ENCODE results near the gene KRR1.

KRR1 gene

DNA sequence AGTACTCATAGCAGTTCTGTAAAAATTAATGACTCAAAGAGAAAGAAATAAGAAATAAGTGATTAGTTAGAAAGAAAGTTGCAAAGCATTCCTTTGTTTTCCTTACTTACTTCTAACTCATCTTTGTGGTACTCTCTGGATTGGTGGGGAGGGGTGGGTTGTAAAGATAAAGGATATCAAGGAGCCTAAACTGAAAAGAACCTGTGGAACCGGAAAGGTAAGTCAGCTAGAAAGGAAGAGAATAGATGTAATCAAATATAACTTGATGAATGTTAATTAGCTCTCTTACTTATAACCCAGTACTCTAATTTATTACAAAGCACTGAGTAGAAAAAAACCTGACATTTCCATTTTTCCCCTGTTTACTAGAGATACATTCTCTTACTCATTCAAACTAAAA is 37.5 kb upstream of the KRR1 start:
- Histone ChIP-seq H3K9me3 (ENCODE audit: control insufficient read depth, insufficient read depth, low read length) (no peaks in the 10 kb centered on the region), H3K4me1 (ENCODE audit: control insufficient read depth, insufficient read depth, low read length) (peaks cover 18% of the 10 kb centered on the region), H3K27me3 (ENCODE audit: control insufficient read depth, insufficient read depth, low read length) (no peaks in the 10 kb centered on the region), H3K27ac (ENCODE audit: low read depth, low read length) (no peak overlapping the region), H3K9ac (ENCODE audit: low read depth, low read length) (no peak overlapping the region), H3K4me3 (ENCODE audit: low read depth, low read length) (no peak overlapping the region), H3K36me3 (ENCODE audit: control insufficient read depth, insufficient read depth, low read length) (no peaks in the 10 kb centered on the region)

DNA sequence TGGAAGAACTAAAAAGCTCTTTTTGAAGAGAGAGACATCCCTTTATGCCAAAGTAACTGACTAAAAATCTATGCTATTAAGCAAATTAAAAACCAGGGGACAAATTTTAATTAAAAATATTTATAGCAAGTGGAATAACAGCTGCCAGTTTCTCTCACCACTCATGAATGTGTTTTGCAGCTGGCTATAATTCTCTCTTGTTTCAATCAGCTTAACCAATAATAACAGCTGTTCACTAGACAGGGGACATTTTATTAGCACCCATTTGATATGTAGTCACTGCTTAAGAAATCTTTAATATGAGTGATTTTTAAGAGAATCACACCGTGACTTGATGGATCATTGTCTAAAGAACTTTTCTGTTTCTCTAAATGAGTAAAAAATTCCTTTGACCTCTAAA is 34.2 kb upstream of the KRR1 start:
- Histone ChIP-seq H3K4me3 (ENCODE audit: low read depth, low read length) (no peak overlapping the region), H3K27me3 (ENCODE audit: control insufficient read depth, insufficient read depth, low read length) (no peaks in the 10 kb centered on the region), H3K9me3 (ENCODE audit: control insufficient read depth, insufficient read depth, low read length) (no peaks in the 10 kb centered on the region), H3K36me3 (ENCODE audit: control insufficient read depth, insufficient read depth, low read length) (no peaks in the 10 kb centered on the region), H3K27ac (ENCODE audit: low read depth, low read length) (no peak overlapping the region), H3K4me1 (ENCODE audit: control insufficient read depth, insufficient read depth, low read length) (peaks cover 12% of the 10 kb centered on the region; the same call in 1 of the 2 replicates), H3K9ac (ENCODE audit: low read depth, low read length) (no peak overlapping the region)

DNA sequence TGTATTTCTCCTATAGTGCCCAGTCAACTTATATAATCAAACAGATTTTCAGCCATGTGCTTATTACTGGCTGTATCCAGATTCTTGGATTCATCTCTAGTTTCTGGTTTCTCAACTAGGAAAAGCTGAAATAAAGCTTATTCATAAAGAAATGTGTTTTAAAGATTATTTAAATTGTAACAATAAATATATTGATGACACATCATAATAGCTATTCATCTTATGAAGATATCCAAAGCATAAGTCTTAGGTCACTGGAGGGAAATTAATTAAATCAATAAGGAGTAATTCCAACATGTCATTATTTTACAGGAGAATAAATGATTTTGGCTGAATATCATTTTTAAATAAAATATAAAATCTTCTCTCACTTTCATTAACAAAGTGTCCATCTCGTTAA is 32.1 kb upstream of the KRR1 start:
- Histone ChIP-seq H3K4me1 (ENCODE audit: control insufficient read depth, insufficient read depth, low read length) (peaks cover 6% of the 10 kb centered on the region; the same call in 1 of the 2 replicates), H3K27me3 (ENCODE audit: control insufficient read depth, insufficient read depth, low read length) (no peaks in the 10 kb centered on the region), H3K9me3 (ENCODE audit: control insufficient read depth, insufficient read depth, low read length) (no peaks in the 10 kb centered on the region), H3K27ac (ENCODE audit: low read depth, low read length) (no peak overlapping the region), H3K9ac (ENCODE audit: low read depth, low read length) (no peak overlapping the region), H3K4me3 (ENCODE audit: low read depth, low read length) (no peak overlapping the region), H3K36me3 (ENCODE audit: control insufficient read depth, insufficient read depth, low read length) (no peaks in the 10 kb centered on the region)

DNA sequence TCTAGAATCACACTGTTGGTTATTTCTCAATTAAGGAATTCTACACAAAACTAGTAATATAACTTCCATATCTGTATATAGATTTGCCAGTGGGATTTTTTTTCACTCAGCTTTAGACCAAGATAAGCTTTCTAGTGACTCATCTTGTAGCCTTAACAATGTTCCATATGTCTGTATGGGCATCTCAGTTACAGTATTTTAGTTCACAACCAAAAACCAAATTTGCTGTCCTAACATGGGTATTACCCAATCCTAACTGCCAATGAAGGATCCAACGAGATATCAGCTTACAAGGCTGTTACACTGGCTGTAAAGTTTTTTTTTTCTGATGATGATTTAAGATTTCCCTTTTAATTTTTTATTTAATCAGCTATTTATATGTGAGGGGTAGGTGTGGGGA is 31.5 kb upstream of the KRR1 start:
- H3K9me3 ChIP-seq (ENCODE audit: control insufficient read depth, insufficient read depth, low read length): no peaks in the 10 kb centered on the region
- no peaks in the 10 kb centered on the region for H3K27me3 ChIP-seq (ENCODE audit: control insufficient read depth, insufficient read depth, low read length)
- no peak overlapping the region for H3K27ac ChIP-seq (ENCODE audit: low read depth, low read length)
- peaks cover 3% of the 10 kb centered on the region; the same call in 1 of the 2 replicates for H3K4me1 ChIP-seq (ENCODE audit: control insufficient read depth, insufficient read depth, low read length)
- no peaks in the 10 kb centered on the region for H3K36me3 ChIP-seq (ENCODE audit: control insufficient read depth, insufficient read depth, low read length)
- no peak overlapping the region for H3K9ac ChIP-seq (ENCODE audit: low read depth, low read length)
- H3K4me3 ChIP-seq (ENCODE audit: low read depth, low read length): no peak overlapping the region

DNA sequence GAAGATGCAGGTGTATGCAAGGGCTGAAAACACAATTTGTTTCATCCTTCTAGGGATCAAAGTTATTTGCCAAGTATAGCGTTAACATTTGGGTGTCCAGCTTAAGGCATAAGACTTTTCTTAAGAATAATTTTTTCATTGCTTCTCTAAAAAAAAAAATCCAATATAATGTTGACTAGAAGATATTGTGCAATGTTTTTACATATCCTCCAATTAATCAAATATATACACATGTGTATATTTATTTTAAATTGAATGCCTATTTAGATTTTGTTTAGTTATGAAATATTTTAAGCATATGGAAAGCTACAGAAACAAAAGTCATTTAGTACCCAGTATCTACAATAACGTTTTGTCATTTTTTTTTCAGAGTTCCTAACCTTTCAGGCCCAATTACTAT is 28.5 kb upstream of the KRR1 start:
- Histone ChIP-seq H3K27ac (ENCODE audit: low read depth, low read length) (no peak overlapping the region), H3K4me1 (ENCODE audit: control insufficient read depth, insufficient read depth, low read length) (no peaks in the 10 kb centered on the region), H3K27me3 (ENCODE audit: control insufficient read depth, insufficient read depth, low read length) (no peaks in the 10 kb centered on the region), H3K9ac (ENCODE audit: low read depth, low read length) (no peak overlapping the region), H3K9me3 (ENCODE audit: control insufficient read depth, insufficient read depth, low read length) (no peaks in the 10 kb centered on the region), H3K4me3 (ENCODE audit: low read depth, low read length) (no peak overlapping the region), H3K36me3 (ENCODE audit: control insufficient read depth, insufficient read depth, low read length) (no peaks in the 10 kb centered on the region)

DNA sequence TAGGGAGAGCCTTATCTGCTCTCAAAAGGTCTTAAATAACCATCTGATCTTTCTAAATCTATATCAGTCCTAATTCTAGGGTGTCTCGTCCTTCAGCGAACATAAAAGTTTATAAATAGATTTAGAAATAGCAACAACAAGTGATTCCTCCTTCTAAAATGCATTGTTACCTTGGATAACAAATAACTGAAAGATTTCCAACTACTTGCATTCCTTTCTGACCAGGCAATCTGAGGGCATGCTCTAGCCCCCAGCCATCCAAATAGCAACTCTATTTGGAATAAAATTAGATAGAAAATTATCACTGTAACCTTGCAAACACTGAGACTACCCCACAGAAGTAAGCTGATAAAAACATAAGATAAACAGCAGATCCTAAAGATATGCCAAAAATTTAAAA is 21.8 kb upstream of the KRR1 start:
- Histone ChIP-seq H3K9me3 (ENCODE audit: control insufficient read depth, insufficient read depth, low read length) (no peaks in the 10 kb centered on the region), H3K4me1 (ENCODE audit: control insufficient read depth, insufficient read depth, low read length) (no peaks in the 10 kb centered on the region), H3K4me3 (ENCODE audit: low read depth, low read length) (no peak overlapping the region), H3K27ac (ENCODE audit: low read depth, low read length) (no peak overlapping the region), H3K9ac (ENCODE audit: low read depth, low read length) (no peak overlapping the region), H3K27me3 (ENCODE audit: control insufficient read depth, insufficient read depth, low read length) (no peaks in the 10 kb centered on the region), H3K36me3 (ENCODE audit: control insufficient read depth, insufficient read depth, low read length) (no peaks in the 10 kb centered on the region)

DNA sequence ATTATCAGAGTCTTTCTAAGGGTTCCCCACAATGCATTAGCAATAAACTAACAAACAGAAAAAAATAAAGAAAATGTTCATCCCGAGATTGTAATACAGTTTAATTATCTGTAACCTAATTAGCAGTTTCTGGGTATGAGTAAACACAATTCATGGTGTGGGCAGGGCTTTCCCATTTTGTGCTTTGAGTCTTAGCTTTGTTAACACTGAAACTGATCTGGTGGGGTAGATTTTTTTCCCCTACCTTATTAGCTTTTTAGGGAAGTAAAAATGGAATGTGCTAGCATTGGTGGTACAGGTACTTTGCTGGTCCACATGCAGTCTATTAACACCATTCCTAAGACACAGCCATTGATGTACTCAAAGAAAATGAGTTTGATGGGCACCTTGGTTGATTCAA is 18.4 kb upstream of the KRR1 start:
- H3K9ac ChIP-seq (ENCODE audit: low read depth, low read length): no peak overlapping the region

DNA sequence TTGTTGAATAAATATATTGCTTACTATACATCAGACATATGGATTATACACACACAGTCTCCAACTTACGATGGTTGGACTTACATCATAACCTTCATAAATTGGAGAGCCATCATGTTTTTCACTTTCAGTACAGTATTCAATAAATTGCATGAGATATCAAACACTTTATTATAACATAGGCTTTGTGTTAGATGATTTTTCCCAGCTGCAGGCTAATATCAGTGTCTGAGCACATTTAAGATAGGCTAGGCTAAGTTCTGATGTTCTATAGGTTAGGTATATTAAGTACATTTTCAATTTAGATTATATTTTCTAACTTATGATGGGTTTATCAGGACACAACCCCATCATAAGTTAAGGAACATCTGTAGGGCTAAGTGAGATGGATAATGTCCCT is 17.9 kb upstream of the KRR1 start:
- no peaks in the 10 kb centered on the region for H3K27me3 ChIP-seq (ENCODE audit: control insufficient read depth, insufficient read depth, low read length)
- H3K4me3 ChIP-seq (ENCODE audit: low read depth, low read length): no peak overlapping the region
- no peaks in the 10 kb centered on the region for H3K36me3 ChIP-seq (ENCODE audit: control insufficient read depth, insufficient read depth, low read length)
- H3K9ac ChIP-seq (ENCODE audit: low read depth, low read length): no peak overlapping the region
- no peak overlapping the region for H3K27ac ChIP-seq (ENCODE audit: low read depth, low read length)
- no peaks in the 10 kb centered on the region; the same call in 1 of the 2 replicates for H3K4me1 ChIP-seq (ENCODE audit: control insufficient read depth, insufficient read depth, low read length)
- no peaks in the 10 kb centered on the region for H3K9me3 ChIP-seq (ENCODE audit: control insufficient read depth, insufficient read depth, low read length)

More for the DNA sequence above, 18.4 kb upstream of the KRR1 start:
- Histone ChIP-seq H3K4me1 (ENCODE audit: control insufficient read depth, insufficient read depth, low read length) (no peaks in the 10 kb centered on the region; the same call in 1 of the 2 replicates), H3K9me3 (ENCODE audit: control insufficient read depth, insufficient read depth, low read length) (no peaks in the 10 kb centered on the region), H3K36me3 (ENCODE audit: control insufficient read depth, insufficient read depth, low read length) (no peaks in the 10 kb centered on the region), H3K27ac (ENCODE audit: low read depth, low read length) (no peak overlapping the region), H3K27me3 (ENCODE audit: control insufficient read depth, insufficient read depth, low read length) (no peaks in the 10 kb centered on the region), H3K4me3 (ENCODE audit: low read depth, low read length) (no peak overlapping the region)

DNA sequence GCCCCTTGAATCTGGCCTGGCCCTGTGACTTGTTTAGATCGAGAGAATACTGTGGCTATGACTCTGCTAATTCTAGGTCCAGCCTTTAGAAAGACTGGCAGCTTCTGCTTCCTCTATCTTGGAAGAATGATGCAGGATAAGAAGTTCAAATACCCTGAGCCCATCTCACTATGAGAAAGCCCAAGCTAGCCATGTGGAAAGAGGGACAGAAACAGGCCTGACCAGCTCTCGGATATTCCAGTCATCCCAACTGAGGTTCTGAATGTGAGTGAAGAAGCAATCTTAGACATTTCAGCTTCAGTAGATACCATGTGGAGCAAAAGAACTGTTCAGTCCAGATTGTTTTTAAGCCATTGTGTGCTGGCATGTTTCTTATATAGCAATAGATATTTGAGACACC is 17.3 kb upstream of the KRR1 start:
- Histone ChIP-seq H3K9me3 (ENCODE audit: control insufficient read depth, insufficient read depth, low read length) (no peaks in the 10 kb centered on the region), H3K4me1 (ENCODE audit: control insufficient read depth, insufficient read depth, low read length) (no peaks in the 10 kb centered on the region; the same call in 1 of the 2 replicates), H3K4me3 (ENCODE audit: low read depth, low read length) (no peak overlapping the region), H3K9ac (ENCODE audit: low read depth, low read length) (no peak overlapping the region), H3K36me3 (ENCODE audit: control insufficient read depth, insufficient read depth, low read length) (no peaks in the 10 kb centered on the region), H3K27me3 (ENCODE audit: control insufficient read depth, insufficient read depth, low read length) (no peaks in the 10 kb centered on the region), H3K27ac (ENCODE audit: low read depth, low read length) (no peak overlapping the region)

DNA sequence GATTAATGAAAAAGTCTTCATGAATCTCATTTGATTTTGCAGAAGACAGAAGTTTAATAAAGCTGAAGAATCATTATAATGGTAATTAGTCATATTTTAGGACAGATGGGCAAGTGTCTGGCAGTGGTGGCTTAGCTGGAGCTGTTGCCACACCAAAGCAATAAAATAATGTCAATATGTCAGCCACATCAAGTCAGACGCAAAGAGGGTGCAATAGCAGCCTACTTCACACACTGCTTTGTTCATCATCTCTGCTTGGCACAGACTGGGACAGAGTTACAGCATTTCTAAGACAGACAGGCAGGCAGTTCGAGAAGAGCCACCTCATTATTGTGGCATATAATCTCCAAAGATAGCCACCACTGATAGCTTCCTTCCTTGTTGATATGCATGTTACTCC is 16.9 kb upstream of the KRR1 start:
- Histone ChIP-seq H3K9me3 (ENCODE audit: control insufficient read depth, insufficient read depth, low read length) (no peaks in the 10 kb centered on the region), H3K27ac (ENCODE audit: low read depth, low read length) (no peak overlapping the region), H3K9ac (ENCODE audit: low read depth, low read length) (no peak overlapping the region), H3K4me1 (ENCODE audit: control insufficient read depth, insufficient read depth, low read length) (no peaks in the 10 kb centered on the region; the same call in 1 of the 2 replicates), H3K36me3 (ENCODE audit: control insufficient read depth, insufficient read depth, low read length) (no peaks in the 10 kb centered on the region), H3K4me3 (ENCODE audit: low read depth, low read length) (no peak overlapping the region), H3K27me3 (ENCODE audit: control insufficient read depth, insufficient read depth, low read length) (no peaks in the 10 kb centered on the region)

DNA sequence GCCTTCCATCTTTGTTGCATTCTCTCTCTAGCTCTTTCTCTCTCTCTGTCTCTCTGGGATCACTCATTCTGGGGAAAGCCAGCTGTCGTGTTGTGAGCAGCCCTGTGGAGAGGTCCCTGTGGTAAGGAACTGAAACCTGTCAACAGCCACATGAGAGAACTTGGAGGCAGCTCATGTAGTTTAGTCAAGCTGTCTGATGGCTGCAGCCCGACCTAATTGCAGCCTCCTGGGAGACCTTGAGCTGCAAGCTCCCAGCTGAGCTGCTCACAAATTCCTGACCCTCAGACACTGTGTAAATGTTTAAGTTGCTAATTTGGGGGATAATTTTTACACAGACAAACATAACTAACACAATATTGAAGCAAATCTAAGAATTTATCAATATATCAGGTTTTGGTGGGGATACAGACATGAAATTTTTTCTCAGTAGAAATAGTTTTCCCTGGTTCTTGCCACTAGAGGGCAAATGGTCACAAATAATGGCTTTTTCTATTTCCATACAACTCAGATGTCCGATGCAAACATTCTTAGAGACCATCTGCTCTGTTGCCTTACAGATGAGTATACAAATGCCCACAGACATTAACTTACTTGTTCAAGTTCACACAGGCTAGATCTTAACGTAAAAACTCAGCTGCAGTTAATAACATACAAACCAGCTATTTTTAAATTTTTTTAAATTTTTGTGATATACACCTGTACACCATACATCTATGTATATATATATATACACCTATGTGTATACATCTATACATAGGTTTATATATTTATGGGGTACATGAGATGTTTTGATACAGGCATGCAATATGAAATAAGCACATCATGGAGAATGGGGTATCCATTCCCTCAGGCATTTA is 15.5 kb upstream of the KRR1 start:
- H3K36me3 ChIP-seq (ENCODE audit: control insufficient read depth, insufficient read depth, low read length): no peaks in the 10 kb centered on the region
- no peaks in the 10 kb centered on the region for H3K9me3 ChIP-seq (ENCODE audit: control insufficient read depth, insufficient read depth, low read length)
- no peaks in the 10 kb centered on the region for H3K27me3 ChIP-seq (ENCODE audit: control insufficient read depth, insufficient read depth, low read length)
- H3K9ac ChIP-seq (ENCODE audit: low read depth, low read length): no peak overlapping the region
- H3K27ac ChIP-seq (ENCODE audit: low read depth, low read length): no peak overlapping the region
- no peak overlapping the region for H3K4me3 ChIP-seq (ENCODE audit: low read depth, low read length)
- no peaks in the 10 kb centered on the region; the same call in 1 of the 2 replicates for H3K4me1 ChIP-seq (ENCODE audit: control insufficient read depth, insufficient read depth, low read length)

Data from HUES48 (cell line).